ENCODE results near the gene ARPC5. TPM values are rescaled to one million over a fixed set of nuclear protein-coding genes. Genes with fewer than 3 reads are reported as not detected.

ARPC5 gene
- polyA plus RNA-seq, 1 donor = 163 TPM

- WGBS (ENCODE audit: insufficient coverage, low lambda C conversion rate) = 87% methylated on average over 3 of the region's 7 CpGs
- Histone ChIP-seq H3K4me3 (ENCODE audit: low read length) (no peak overlapping the region), H3K27me3 (ENCODE audit: control insufficient read depth, insufficient read depth, low read length) (no peaks in the 10 kb centered on the region), H3K9me3 (ENCODE audit: control insufficient read depth, low read depth, low read length) (no peaks in the 10 kb centered on the region), H3K36me3 (ENCODE audit: control insufficient read depth, insufficient read depth, low read length) (no peaks in the 10 kb centered on the region), H3K27ac (ENCODE audit: low read length) (no peak overlapping the region), H3K4me1 (ENCODE audit: control insufficient read depth, insufficient read depth, low read length) (peaks cover 17% of the 10 kb centered on the region)
- DNase-seq = no peak
Measured at GRCh38 chr1:183577897-183578465, 57.6 kb downstream of the ARPC5 start.

DNA sequence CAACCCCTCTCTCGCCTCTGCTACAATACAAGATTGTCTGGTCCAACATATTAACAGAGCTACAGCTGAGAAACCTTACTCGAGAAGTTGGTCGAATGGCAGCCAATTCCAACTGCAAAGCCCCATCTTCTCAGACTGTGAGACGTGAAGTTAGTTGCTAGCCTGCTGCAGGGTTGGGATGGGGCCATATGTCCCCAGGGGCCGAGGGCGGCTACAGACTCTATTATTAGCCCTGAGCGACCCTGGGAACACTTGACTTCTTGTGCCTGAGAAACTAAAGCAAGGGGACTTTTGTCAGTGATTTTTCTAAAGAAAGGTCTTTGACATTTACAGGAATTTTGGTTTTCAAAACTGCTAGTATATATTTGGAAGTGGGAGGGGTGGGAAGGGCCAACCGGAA lies 59.0 kb downstream of the ARPC5 start:
- 100% methylated on average over 1 of the region's 8 CpGs for WGBS (ENCODE audit: insufficient coverage, low lambda C conversion rate)

GRCh38 chr1:183575606-183576005 lies 60.0 kb downstream of the ARPC5 start:
- Histone ChIP-seq H3K27me3 (ENCODE audit: control insufficient read depth, insufficient read depth, low read length) (no peaks in the 10 kb centered on the region), H3K36me3 (ENCODE audit: control insufficient read depth, insufficient read depth, low read length) (no peaks in the 10 kb centered on the region), H3K27ac (ENCODE audit: low read length) (no peak overlapping the region), H3K4me3 (ENCODE audit: low read length) (no peak overlapping the region), H3K4me1 (ENCODE audit: control insufficient read depth, insufficient read depth, low read length) (peaks cover 12% of the 10 kb centered on the region), H3K9me3 (ENCODE audit: control insufficient read depth, low read depth, low read length) (no peaks in the 10 kb centered on the region)
- DNase-seq = no peak
- no CpG with 5 or more reads among the region's 5 CpGs for WGBS (ENCODE audit: insufficient coverage, low lambda C conversion rate)

More for the DNA sequence above, 59.0 kb downstream of the ARPC5 start:
- Histone ChIP-seq H3K9me3 (ENCODE audit: control insufficient read depth, low read depth, low read length) (no peaks in the 10 kb centered on the region), H3K36me3 (ENCODE audit: control insufficient read depth, insufficient read depth, low read length) (no peaks in the 10 kb centered on the region), H3K27ac (ENCODE audit: low read length) (no peak overlapping the region), H3K4me3 (ENCODE audit: low read length) (no peak overlapping the region), H3K27me3 (ENCODE audit: control insufficient read depth, insufficient read depth, low read length) (no peaks in the 10 kb centered on the region), H3K4me1 (ENCODE audit: control insufficient read depth, insufficient read depth, low read length) (peaks cover 12% of the 10 kb centered on the region)
- no peak for DNase-seq

GRCh38 chr1:183572721-183573120 lies 62.9 kb downstream of the ARPC5 start:
- no CpG with 5 or more reads among the region's 1 CpG for WGBS (ENCODE audit: insufficient coverage, low lambda C conversion rate)
- H3K9me3 ChIP-seq (ENCODE audit: control insufficient read depth, low read depth, low read length) = no peaks in the 10 kb centered on the region
- H3K4me1 ChIP-seq (ENCODE audit: control insufficient read depth, insufficient read depth, low read length) = no peaks in the 10 kb centered on the region
- no peaks in the 10 kb centered on the region for H3K36me3 ChIP-seq (ENCODE audit: control insufficient read depth, insufficient read depth, low read length)
- H3K27ac ChIP-seq (ENCODE audit: low read length) = no peak overlapping the region
- H3K4me3 ChIP-seq (ENCODE audit: low read length) = no peak overlapping the region
- H3K27me3 ChIP-seq (ENCODE audit: control insufficient read depth, insufficient read depth, low read length) = no peaks in the 10 kb centered on the region
- no peak for DNase-seq

- WGBS (ENCODE audit: insufficient coverage, low lambda C conversion rate) = 83% methylated on average over 1 of the region's 4 CpGs
- Histone ChIP-seq H3K27me3 (ENCODE audit: control insufficient read depth, insufficient read depth, low read length) (no peaks in the 10 kb centered on the region), H3K4me1 (ENCODE audit: control insufficient read depth, insufficient read depth, low read length) (no peaks in the 10 kb centered on the region), H3K27ac (ENCODE audit: low read length) (no peak overlapping the region), H3K9me3 (ENCODE audit: control insufficient read depth, low read depth, low read length) (no peaks in the 10 kb centered on the region), H3K4me3 (ENCODE audit: low read length) (no peak overlapping the region), H3K36me3 (ENCODE audit: control insufficient read depth, insufficient read depth, low read length) (no peaks in the 10 kb centered on the region)
- DNase-seq = no peak
Measured at GRCh38 chr1:183571678-183572268, 63.8 kb downstream of the ARPC5 start.

Other genes starting within 250 kb of the ARPC5 start
- gene NMNAT2, start 217.4 kb downstream of the ARPC5 start, polyA plus RNA-seq = 3.3 TPM
- gene SMG7, start 163.3 kb downstream of the ARPC5 start, polyA plus RNA-seq = 48.0 TPM
- 3.7 TPM for gene NCF2, start 45.3 kb downstream of the ARPC5 start, polyA plus RNA-seq
- gene APOBEC4, start 17.5 kb upstream of the ARPC5 start, polyA plus RNA-seq = 0.09 TPM
- 45.2 TPM for gene RGL1, start 169.3 kb upstream of the ARPC5 start, polyA plus RNA-seq

Measured in large intestine (tissue), 3 donors.